ENCODE data around the gene CARD18.

GRCh38 chr11:105135883-105136282 is 3.7 kb downstream of the CARD18 start:
- TF ChIP-seq POLR2A (IDR thresholded peaks at IDR 0.05; ENCODE audit: low read depth, low read length) (no peak), TAF1 (IDR thresholded peaks at IDR 0.05; ENCODE audit: borderline replicate concordance, low read depth, low read length) (no peak), POLR2AphosphoS5 (IDR thresholded peaks at IDR 0.05; ENCODE audit: low read depth, low read length) (no peak)
